Endothelial cell of umbilical vein (primary cell): ENCODE data around the gene DRC1. TPM values are rescaled to one million over a fixed set of nuclear protein-coding genes. Genes with fewer than 3 reads are reported as not detected.

ENCODE experiments used
- BruUV-seq: library from RNA; stranded (reverse); fragments of 400-500 nt; replicated peaks from 2 replicates; lab custom pipeline; 2021; lab: Mats Ljungman, UMichigan
- CTCF ChIA-PET: fragments of 300-600, 350-600 bp; sonication (Branson Sonifier 250); formaldehyde crosslinking; loops from one replicate; lab custom pipeline; 2021; ENCODE audit warnings: antibody characterized with exemption, inconsistent platforms; lab: Charles Lee
- POLR2A ChIA-PET: fragments of 300-600, 350-600 bp; sonication (Branson Sonifier 250); formaldehyde crosslinking; loops from one replicate; lab custom pipeline; 2021; ENCODE audit warnings: antibody characterized with exemption, inconsistent platforms; lab: Charles Lee
- DNase-seq: peaks from one replicate; pipeline ENCODE4 v3.0.0-alpha.2; 2011; ENCODE audit warnings: low read depth, low spot score
- FAIRE-seq: peaks from 2 replicates; lab custom pipeline; 2011; peaks lifted over from hg19 to GRCh38; lab: Jason Lieb, UNC
- H2AFZ ChIP-seq: 2 replicates; pipeline ENCODE4 v1.6.0; 2012; ENCODE audit warnings: low read depth, low read length, control low read depth, inconsistent platforms
- H3K27ac ChIP-seq: 2 replicates; pipeline ENCODE4 v1.5.1; 2011; ENCODE audit warnings: low read depth, mild to moderate bottlenecking, control low read depth, low read length, moderate library complexity; ENCODE audit not compliant: insufficient read depth
- H3K27me3 ChIP-seq, 2 experiments: 2 replicates each; pipeline versions ENCODE4 v1.6.0 to v1.6.1; 2011; ENCODE audit warnings: low read length in 2 of 2, mixed read lengths in 1 of 2; ENCODE audit not compliant: control insufficient read depth in 2 of 2, insufficient read depth in 2 of 2
- H3K36me3 ChIP-seq, 2 experiments: 2 replicates in 1 of 2; 3 replicates in 1 of 2; pipeline ENCODE4 v1.5.1; 2011; ENCODE audit warnings: low read length in 2 of 2, mild to moderate bottlenecking in 1 of 2, moderate library complexity in 1 of 2; ENCODE audit not compliant: control insufficient read depth in 2 of 2, insufficient read depth in 2 of 2; ENCODE audit errors: extremely low read depth in 1 of 2
- H3K4me1 ChIP-seq: 3 replicates; pipeline ENCODE4 v1.5.1; 2011; ENCODE audit warnings: mild to moderate bottlenecking, low read length; ENCODE audit not compliant: control insufficient read depth, insufficient read depth; ENCODE audit errors: extremely low read depth
- H3K4me2 ChIP-seq: 2 replicates; pipeline ENCODE4 v1.6.1; 2011; ENCODE audit warnings: low read length, control low read depth, mixed read lengths; ENCODE audit not compliant: insufficient read depth
- H3K4me3 ChIP-seq, 3 experiments: fragments of 200-600 bp in 1 of 3; sonication (generic), shearing (Covaris generic) in 1 of 3; replicated peaks in 1 of 3; 2 replicates each; pipeline ENCODE4 v1.5.1; 2011 to 2016; ENCODE audit warnings: control low read depth in 3 of 3, low read length in 3 of 3, mild to moderate bottlenecking in 2 of 3, inconsistent platforms in 1 of 3, low read depth in 1 of 3, moderate library complexity in 1 of 3; ENCODE audit not compliant: insufficient read depth in 1 of 3
- H3K79me2 ChIP-seq: 2 replicates; pipeline ENCODE4 v1.6.0; 2012; ENCODE audit warnings: low read length, inconsistent platforms; ENCODE audit not compliant: control insufficient read depth, insufficient read depth
- H3K9ac ChIP-seq: replicated peaks from 2 replicates; pipeline ENCODE3; 2011; ENCODE audit warnings: low read length, control low read depth; ENCODE audit not compliant: insufficient read depth; ENCODE audit errors: extremely low read depth
- H3K9me1 ChIP-seq: replicated peaks from 3 replicates; pipeline ENCODE4 v1.6.0; 2011; ENCODE audit warnings: mild to moderate bottlenecking, low read length; ENCODE audit not compliant: control insufficient read depth, insufficient read depth; ENCODE audit errors: extremely low read depth
- H3K9me3 ChIP-seq: replicated peaks from 2 replicates; pipeline ENCODE4 v1.5.1; 2012; ENCODE audit warnings: low read length, inconsistent platforms; ENCODE audit not compliant: control insufficient read depth, insufficient read depth
- H4K20me1 ChIP-seq: replicated peaks from 2 replicates; pipeline ENCODE3; 2011; ENCODE audit warnings: mild to moderate bottlenecking, low read length; ENCODE audit not compliant: control insufficient read depth, insufficient read depth; ENCODE audit errors: extremely low read depth
- CTCF ChIP-seq, 2 donors: IDR thresholded peaks; 1 replicate in 1 of 2; 2 replicates in 1 of 2; pipeline ENCODE4 v1.5.1; 2011; ENCODE audit warnings: low read length in 2 of 2, mild to moderate bottlenecking in 2 of 2, moderate library complexity in 2 of 2, control low read depth in 1 of 2, inconsistent platforms in 1 of 2, low read depth in 1 of 2; ENCODE audit not compliant: insufficient read depth in 1 of 2; ENCODE audit errors: extremely low read depth in 1 of 2
- FOS ChIP-seq: IDR thresholded peaks from 2 replicates; pipeline ENCODE4 v1.6.1; 2011; ENCODE audit warnings: mild to moderate bottlenecking, low read length, moderate library complexity, borderline replicate concordance; ENCODE audit not compliant: insufficient read depth
- GATA2 ChIP-seq: IDR thresholded peaks from 2 replicates; pipeline ENCODE4 v1.7.0; 2011; ENCODE audit warnings: low read depth, mild to moderate bottlenecking, moderate library complexity, mixed read lengths, low read length; ENCODE audit not compliant: insufficient read length, insufficient read depth
- MYC ChIP-seq: IDR thresholded peaks from one replicate; pipeline ENCODE4 v1.6.1; 2011; ENCODE audit warnings: mild to moderate bottlenecking, low read depth, low read length
- POLR2A ChIP-seq: IDR thresholded peaks from 2 replicates; pipeline ENCODE4 v1.6.1; 2012; ENCODE audit warnings: low read depth, mild to moderate bottlenecking, control low read depth, low read length
- POLR2AphosphoS5 ChIP-seq: IDR thresholded peaks from 2 replicates; pipeline ENCODE4 v1.6.1; 2012; ENCODE audit warnings: low read depth, mild to moderate bottlenecking, control low read depth, low read length, moderate library complexity; ENCODE audit not compliant: insufficient read depth
- dilution Hi-C: fragments of 300-500 bp; cut with MboI; formaldehyde crosslinking; loops from one replicate; pipeline ENCODE4 v1.15.0; 2019; ENCODE audit warnings: low sequenced_read_pairs; ENCODE audit not compliant: extremely low pct_ligation_motif_present
- intact Hi-C: fragments of 100-400 bp; cut with micrococcal nuclease; formaldehyde crosslinking; loops from one replicate; pipeline ENCODE4 v1.10.0; 2022
- polyA plus RNA-seq, 4 experiments: library from polyadenylated mRNA; depleted of rRNA in 3 of 4; stranded (reverse) in 3 of 4; unstranded in 1 of 4; fragments of >200 nt; gene quantifications; 2 replicates each; pipeline versions ENCODE4 v1.2.1 to v1.2.3, GENCODE V29; 2011 to 2012; ENCODE audit warnings: missing spikeins in 1 of 4
- total RNA-seq: library from RNA; stranded (reverse); gene quantifications from 2 replicates; pipeline ENCODE4 v1.2.3, GENCODE V29; 2021

DRC1 gene
- total and polyA plus RNA-seq, 2 donors (not counting 3 experiments of a cell fraction or from before 2014, with no cell fraction given) = 0.44 TPM; not detected in 1

DNA sequence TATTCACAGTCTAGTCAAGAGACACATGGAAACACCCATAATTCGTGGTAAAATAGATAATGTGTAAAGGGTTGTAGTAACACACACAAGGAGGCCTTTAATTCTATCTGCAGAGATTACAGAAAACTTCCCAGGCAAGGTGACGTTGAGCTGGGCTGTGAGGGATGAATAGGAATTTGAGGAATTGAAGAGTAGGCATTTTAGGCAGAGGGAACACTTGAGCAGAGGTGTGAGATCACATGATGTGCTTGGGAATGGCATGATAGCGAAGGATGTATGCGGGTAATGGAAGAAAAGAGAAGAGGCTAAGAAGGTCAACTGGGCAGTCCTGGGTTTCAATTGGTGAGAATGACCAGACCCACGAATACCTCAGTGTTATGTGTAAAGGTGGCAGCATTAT lies 20.2 kb downstream of the DRC1 start:
- Histone ChIP-seq H3K9me1 (no peaks in the 10 kb centered on the region), H3K4me3 (no peak overlapping the region), H3K27me3 (peaks cover 2 to 4% of the 10 kb centered on the region in 2 experiments), H3K36me3 (no peaks in the 10 kb centered on the region), H2AFZ (no peak overlapping the region), H3K9ac (no peak overlapping the region), H3K27ac (no peak overlapping the region), H3K79me2 (no peaks in the 10 kb centered on the region), H4K20me1 (no peaks in the 10 kb centered on the region), H3K4me2 (no peak overlapping the region), H3K4me1 (no peaks in the 10 kb centered on the region), H3K9me3 (no peaks in the 10 kb centered on the region)
- BruUV-seq = no TSS peak
- dilution Hi-C loops (no loop called here), intact Hi-C loops (no loop called here)
- TF ChIP-seq FOS (no peak), CTCF (IDR thresholded peaks at IDR 0.05; ENCODE audit: extremely low read depth in 1 of 2, insufficient read depth in 1 of 2, low read depth in 1 of 2, low read length in 2 of 2) (no peak), POLR2A (no peak), GATA2 (no peak), POLR2AphosphoS5 (no peak), MYC (no peak)
- DNase-seq (no peak), FAIRE-seq (no peak)
- CTCF ChIA-PET = no interaction called here
- POLR2A ChIA-PET = no interaction called here
